Right lobe of liver (tissue), 4 donors: Measurements from ENCODE around the gene EEF2K.

ENCODE experiments used
- CTCF ChIP-seq, 4 donors: fragments of 200-600 bp in 3 of 4; fragments of 450-650 bp in 1 of 4; IDR thresholded peaks; one replicate each; pipeline versions ENCODE4 v1.5.1 to v1.8.0; 2016 to 2022; ENCODE audit warnings: antibody characterized with exemption in 4 of 4, mild to moderate bottlenecking in 2 of 4
- POLR2A ChIP-seq: fragments of 450-650 bp; IDR thresholded peaks from one replicate; pipeline ENCODE4 v1.6.1; 2017; ENCODE audit warnings: antibody characterized with exemption, mild to moderate bottlenecking
- donor health status: DM: no; HTN: no; CAD: no.
- donor health status: DM: no; HTN: no; CAD: no.
- donor health status: DM: no; HTN: yes; CAD: no.

GRCh38 chr16:22325598-22326368, 119.7 kb downstream of the EEF2K start:
- TF ChIP-seq POLR2A (no peak), CTCF (IDR thresholded peaks at IDR 0.05) (no peak)
